ENCODE measurements around the gene DLG2.
"Not testable (repeated sequence)": the region's sequence is repeated elsewhere in the genome, so short reads cannot be mapped to it uniquely, and the experiment has no call there.

Gene DLG2

DNA sequence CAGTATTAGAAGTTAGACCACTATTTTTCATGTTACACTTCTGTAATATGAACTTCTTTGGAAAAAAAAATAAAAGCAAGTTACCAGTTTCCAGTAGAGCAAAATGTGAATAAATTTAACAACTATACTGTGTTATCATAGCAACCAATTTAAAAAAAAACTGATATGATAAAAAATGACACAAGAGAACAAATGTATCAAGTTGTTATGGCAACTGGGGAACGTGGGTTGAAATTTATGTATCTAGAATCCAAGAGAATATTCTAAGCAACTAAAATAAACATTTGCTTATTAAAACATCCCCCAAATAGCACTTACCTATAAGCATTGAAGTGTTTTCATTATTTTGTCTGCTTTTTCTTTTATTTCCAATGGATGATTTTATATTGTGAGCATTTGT lies 442.4 kb downstream of the DLG2 start:
- no peak for DNase-seq

DNA sequence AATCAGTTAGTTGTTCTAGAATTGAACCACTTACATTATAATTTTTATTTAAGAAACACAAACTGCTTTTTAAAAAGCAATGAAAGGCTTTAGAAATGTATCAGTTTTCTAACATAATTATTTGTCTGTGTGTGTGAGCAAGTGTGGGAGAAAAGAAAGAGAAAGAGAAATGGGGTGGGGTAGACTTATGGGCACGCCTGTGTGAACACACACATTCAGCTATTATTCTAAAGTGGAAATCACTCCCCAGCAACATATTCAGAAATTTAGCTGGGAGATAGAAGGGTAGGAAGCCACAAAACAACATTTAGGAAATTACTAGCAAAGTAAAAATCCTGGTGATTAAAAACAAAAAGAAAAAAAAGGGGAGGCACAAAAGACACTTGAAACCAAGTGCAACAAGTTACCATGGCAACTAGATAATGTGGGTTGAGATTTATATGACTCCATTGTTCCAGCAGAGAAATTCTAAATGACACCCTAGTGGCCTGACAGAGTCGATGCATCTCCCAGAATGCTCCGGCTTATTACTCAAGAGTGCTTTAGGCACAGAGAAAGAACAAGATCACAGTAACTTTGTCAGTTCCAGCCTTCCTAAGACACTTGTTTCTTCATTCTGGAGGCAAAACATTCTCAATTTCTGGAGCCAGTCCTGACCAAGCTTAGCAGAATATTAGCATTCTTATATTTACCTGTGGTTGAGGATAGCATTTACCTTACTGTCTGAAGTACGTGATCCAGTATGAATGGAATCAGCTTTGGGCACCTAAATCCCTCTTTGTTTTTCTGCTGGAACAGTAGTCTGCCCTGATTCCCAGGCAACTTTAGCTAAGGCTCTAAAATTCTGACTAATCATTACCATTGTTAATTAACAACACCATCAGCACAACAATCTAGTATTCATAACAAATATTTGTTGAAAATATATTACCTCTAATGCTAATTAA lies 444.4 kb downstream of the DLG2 start:
- no peak for DNase-seq

DNA sequence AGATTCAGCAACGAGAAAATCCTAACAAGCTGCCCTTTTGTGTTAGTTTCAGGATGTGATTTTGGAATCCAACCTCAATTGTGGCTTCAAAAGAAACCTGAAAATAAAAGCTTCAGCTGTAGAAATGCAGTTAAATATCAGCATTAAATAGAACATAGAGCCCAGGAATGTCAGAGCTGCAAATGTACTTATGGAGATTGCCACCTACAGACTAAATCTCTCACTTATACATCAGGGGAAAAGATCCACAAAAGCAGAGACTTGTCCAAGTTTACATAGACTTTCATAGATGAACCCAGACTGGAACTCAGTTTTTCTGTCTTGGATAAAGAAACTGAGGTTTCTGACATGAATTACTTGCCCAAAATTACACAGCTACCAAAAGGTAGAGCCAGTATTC lies 446.6 kb downstream of the DLG2 start:
- no peak for DNase-seq

DNA sequence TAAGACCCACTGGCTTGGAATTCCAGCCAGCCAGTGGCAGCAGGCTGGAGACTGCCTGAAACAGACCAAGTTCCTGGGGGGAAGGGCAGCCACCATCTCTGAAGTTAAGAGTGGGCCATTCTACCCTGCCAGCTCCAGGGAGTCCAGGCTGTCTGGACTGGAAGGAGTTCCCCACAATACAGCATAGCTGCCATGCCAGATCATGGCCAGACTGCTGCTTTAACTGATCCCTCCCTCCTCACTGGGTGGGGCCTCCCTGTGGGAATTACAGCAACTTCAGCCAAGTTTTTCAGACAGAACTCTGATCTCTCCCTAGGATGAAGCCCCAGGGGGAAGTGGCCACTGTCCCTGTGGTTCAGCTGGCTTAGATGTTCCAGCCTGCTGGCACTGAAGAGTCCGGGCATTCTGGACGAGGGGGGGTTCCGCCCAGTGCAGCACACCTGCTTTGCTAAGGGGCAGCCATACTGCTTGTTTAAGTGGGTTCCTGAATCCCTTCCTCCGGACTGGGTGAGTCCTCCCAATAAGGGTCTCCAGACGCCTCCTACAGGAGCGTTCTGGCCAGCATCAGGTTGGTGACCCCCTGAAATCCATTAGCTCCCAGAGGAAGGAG lies 455.4 kb downstream of the DLG2 start:
- DNase-seq: no peak

DNA sequence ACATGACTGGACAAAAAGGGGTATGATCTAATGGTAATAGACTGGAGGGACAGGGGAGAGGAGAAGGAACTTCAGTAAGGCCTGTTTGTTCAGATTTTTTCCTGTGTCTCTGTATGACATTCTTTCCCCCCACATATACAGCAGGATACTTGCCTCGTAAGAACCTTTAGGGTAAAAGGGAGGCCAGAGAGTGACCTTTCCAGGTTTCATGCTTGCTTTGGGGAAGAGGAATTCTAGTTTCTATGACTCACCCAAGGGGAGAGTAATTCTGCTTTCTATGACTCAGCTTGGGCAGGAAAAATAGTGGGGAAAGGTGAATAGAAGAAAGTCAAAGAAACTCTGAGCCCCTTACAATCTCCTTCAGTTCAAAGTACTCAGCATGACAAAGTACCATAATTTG lies 457.0 kb downstream of the DLG2 start:
- no peak for DNase-seq

DNA sequence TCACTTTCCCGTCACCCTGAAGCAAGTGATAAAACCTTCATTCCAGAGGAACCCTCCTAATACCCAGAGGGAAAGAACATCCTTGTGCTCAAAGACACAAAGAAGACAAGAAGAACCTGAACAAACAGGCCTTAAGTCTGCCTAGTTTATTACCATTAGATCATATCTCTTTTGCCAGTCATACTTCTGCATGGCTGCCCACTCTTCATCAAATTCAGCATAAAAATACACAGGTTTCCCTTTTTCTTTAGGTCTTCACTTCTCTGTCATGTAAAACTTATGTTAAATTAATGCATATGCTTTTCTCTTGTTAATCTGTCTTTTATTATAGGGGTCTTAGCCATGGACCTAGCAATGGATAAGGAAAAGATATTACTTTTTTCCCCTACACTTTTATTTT lies 459.7 kb downstream of the DLG2 start:
- no peak for DNase-seq

DNA sequence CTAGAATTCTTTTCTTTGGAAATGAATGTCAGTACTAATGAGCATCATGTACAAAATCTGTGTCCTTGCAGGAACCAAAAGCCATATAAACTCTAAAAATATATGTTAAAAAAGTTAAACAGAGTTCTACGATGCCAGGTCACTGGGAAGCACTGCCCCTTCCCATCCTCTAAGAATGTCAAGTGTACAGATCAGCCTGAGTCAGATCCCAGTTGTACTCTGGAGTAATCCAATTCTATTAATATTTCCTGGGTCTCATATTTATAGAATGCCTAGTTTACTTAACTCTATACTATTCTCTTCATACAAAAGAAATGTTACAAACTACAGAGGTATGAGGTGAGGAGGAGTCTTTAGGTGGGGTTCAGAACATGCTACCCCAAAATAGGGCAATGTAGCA lies 460.1 kb downstream of the DLG2 start:
- no peak for DNase-seq

DNA sequence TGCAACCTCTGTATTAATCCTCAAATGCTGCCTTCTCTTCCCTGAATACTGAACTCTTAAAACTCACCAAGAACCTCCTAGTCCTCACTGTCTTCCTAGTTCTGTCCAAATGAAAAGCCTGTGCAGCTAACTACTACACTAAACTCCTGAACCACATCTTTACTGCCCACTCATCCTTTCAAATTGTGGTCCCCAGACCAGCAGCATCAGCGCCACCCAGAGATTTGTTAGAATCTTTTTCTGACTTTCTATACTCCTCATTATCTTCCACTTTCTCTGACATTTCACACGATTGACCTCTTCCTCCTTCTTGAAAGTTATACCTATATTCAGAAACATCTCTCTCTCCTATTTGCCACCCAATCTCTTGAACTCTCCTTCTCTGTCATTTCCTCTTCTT lies 461.3 kb downstream of the DLG2 start:
- no peak for DNase-seq

DNA sequence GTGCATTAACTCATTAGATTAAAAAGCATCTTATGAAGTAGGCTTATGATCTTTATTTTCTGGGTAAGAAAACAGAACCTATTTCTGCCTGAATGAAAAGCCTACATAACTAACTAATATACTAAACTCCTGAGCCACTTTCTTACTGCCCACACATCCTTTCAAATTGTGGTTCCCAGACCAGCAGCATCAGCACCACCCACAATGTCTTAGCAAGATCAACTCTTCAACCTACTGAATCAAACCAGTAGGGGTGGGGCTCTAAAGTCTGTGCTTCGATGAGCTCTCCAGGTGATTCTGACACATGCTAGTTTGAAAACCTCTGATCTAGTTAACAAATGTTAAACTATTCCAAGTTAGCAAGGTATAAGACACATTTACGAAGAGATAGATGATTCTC lies 462.4 kb downstream of the DLG2 start:
- DNase-seq: no peak

DNA sequence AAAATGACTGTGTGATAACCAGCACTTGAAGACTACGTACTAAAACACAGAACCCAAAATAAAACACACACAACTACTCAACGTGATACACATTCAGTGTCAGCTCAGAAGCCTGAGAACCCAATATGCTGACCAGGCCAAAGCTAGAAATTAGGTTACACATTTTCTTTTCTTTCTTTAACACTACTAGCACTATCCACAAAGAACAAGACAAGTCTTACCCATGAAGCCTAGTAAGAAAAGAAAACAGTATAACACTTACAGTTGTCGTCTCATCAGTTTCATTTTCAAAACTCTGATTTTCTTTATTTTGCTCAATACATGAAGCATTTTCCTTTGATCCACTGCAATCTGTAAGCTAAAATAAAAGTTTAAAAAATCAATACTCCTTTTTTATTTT lies 472.9 kb downstream of the DLG2 start:
- DNase-seq: no peak

DNA sequence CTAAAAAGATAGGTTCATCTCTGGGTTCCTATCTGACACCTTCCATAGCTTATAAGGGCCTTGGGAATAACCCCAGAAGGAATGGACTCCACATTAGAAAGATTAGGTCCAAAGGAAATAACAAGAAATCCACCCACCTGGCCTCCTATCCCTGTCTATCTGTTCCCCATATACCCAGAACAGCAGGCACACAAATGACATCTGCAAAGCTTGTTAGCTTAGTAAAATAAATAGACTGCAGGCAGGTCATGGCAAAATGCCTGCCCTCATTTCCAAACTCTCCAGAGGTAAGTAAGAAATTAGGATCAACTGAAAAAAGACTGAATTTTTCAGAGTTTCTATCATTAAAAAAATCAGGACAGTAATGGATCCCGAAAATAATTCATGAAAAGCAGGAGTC lies 489.5 kb downstream of the DLG2 start:
- no peak for DNase-seq

DNA sequence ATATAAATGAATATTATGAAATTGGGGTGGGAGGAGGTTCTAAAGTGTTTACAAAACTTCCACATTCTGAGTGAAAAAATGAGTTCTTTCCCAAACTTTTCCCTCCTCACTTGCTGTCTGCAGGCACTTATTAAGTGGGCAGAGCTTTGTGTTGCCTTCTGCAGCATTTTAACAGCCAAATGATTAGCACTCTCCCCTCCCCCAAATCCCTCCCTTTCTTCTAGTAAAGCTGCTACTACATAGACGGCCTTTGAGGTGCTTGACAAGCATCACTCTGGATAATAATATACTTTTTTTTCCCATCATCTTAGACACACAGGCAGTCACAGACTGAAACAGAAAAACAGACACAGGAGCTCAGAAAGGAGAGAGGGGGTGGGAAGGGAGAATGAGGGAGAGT lies 493.5 kb downstream of the DLG2 start:
- DNase-seq: no peak

DNA sequence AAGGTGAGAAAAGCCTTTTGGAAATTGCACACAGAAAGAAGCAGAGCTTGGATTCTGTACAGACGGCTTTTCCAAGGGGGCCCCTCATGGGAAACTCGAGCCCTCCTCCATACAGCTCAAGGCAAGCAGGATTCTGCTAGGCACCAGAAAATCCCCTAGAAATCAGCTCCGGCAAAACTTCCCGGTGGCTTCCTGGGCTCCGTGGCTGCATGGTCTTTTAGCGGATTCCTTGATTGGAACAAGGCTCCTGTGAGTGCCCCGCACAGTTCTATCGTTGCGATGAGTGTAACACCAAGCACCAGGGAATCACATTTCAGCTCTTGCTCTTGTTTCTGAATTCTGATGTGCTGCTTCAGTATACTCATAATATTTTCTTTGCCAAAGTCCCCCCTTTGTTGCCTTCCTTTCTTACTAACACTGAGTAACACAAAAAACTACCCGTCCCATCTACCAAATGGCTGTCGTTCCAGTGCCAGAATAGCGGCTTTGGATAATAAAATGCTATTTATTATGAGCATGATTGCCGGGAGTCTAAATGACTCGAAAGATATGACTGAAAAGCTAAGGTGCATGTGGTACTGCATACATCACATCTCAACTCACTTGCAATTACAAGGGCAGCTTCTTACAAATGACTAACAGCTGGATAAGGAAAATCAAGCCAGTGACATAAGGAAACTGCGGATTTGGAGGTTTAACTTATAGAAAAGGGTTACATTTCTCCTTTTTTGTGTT lies 494.1 kb downstream of the DLG2 start:
- DNase-seq: no peak

DNA sequence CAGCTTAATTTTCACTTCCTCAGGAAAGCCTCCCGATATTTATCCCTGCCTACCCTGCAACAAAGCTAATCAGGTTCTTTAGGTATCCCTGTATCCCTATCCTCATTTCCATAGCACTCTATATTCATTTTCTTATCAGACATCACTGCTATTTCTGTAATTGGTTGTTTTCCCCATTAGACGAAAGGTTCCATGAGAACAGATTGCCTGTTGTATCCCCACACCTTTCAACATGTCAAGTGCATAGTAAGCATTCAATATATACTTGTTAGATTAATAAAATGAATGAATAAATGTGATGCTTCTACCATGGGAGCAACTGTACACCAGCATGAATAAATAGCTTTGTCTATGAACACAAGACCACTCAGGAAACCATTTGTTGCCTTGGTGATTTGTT lies 499.8 kb downstream of the DLG2 start:
- no peak for DNase-seq

DNA sequence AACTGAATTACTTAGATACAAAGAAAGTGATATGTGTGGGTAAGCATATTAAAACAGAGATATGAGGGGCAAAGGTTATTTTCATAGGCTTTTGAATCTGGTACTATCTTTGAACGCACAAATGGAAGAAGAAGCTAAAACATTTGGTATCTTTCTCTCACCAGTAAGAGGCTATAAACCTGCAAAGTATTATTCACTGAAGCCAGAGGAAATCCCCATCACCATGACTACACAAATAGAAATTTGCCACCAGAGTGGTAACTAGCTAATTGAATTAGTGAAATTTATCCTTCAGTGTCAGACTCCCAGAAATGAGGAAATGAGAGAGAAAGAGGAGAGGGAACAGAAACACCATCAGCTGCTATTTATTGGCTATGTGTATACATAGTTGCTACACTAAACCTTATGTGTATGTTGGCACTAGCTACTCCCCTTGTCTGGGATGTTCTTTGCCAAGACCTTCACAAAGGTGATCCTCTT lies 503.4 kb downstream of the DLG2 start:
- DNase-seq: no peak

DNA sequence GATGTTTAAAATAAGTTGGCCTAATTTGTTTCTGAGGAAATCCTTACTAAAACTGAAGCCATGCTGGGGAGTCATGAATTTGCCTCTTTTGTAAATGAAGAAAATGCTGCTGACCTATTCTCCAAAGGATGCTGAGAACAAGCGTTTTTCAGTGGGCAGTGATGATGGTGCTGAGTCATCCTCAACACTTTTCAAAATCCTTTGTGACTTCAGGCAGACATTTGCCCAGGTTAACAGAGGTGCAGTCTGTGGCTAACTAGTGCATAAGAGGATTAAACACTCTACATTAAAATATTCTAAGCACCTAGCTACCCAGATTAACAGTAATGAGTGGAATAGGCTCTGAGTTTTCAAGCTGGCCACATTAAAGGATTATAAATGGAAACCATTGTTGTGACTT lies 509.0 kb downstream of the DLG2 start:
- no peak for DNase-seq

DNA sequence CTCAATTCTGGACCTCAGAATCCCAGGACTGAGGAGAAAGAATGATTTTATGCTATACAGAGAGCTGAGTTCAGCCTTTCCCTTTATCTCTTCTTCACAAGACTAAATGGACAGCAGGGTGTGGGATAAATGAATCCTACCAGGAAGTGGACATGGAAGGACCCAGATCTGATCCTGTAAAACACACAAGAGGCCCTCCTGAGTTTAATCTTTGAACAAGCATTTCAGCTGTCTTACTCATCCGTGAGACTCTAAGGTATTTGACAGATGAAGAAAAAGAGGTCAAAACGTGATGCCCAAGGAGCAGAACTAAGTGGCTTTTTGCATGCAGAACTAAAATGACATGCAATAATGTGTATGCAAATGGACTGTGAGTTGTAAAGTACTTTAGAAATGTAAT lies 511.3 kb downstream of the DLG2 start:
- no peak for DNase-seq

DNA sequence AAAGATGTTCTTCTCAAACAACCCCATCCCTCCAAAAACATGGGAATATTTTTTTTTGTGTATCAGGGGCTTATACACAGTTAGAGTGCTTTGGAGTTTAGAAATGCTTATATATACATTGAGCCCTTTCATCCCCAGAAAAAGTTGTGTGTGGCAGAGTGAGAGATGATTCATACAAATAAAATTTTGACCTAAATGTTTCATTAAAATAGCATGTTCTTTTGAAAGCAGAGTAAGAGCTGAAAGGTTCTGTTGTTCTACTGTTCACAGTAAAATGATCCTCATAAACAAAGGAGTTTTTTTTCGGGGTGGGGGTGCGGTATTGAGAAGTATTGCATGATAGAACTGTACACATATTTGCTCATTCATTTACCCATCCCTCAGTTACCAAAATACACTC lies 512.4 kb downstream of the DLG2 start:
- no peak for DNase-seq

DNA sequence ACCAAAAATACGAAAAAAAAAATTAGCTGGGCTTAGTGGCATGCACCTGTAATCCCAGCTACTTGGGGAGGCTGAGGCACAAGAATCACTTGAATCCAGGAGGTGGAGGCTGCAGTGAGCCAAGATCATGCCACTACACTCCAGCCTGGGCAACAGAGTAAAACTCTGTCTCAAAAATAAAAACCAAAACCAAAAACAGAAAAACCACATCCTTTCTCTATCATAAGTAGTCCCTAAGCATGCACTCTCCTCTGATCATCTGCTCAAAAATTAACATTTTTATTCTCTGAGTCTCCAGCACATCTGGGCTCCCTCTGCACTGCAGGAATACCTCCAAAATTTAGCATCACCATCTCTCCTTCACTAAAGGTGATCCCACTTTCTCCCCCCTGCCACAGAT lies 516.9 kb downstream of the DLG2 start:
- not testable (repeated sequence) for DNase-seq

DNA sequence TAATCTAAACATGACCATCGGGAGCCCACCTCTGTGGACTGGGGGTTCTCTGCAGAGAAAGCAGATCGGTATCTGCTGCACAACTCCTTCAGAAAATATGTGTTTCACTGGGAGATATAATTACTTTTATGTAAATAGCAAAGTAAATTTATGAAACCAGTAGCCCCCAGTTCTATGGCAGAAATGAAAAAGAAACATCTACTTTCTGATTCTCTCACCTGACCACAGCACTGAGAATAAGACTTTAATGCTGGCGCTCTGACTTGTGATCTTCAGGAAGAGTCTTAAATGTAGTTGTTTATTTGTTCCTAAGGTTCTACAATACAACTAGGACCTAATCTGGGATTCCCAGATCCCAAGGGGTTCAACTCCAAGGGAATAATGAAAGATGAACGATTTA lies 518.0 kb downstream of the DLG2 start:
- no peak for DNase-seq

DNA sequence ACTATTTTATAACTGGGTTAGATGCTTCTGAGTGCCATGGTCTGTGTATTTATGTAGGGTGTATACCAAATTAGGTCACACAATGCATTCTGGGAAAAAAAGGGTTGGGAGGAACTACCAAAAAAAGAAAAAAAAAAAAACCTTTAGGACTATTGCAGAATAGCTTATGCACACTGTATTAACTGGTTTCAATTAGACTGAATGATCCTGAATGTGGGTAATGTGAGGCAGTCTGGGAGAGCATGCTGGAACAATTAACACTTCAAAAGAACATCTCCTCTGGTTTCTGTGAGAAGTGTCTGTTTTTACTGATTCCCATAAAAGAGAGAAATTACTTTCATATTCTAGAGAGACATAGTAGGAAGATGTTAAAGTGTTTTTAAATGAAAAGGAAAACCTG lies 521.3 kb downstream of the DLG2 start:
- no peak for DNase-seq

DNA sequence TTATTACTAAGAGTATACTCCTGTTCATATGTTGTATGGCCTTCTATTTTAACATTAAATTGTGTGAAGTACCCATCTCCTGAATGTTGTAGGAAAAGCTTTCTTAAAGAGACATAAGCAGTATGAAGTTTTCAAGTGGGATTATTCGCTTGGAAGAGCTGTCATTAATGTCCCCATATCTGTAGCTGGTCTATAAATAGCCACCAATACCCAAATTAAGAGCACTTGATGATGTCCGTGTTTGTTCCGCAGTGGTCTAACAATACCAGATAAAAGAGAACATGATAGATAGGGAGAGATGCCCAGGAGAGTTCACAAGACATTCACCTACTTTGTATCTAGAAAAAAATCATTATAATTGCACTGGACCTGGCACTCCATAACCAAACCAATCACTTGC lies 527.6 kb downstream of the DLG2 start:
- DNase-seq: no peak

DNA sequence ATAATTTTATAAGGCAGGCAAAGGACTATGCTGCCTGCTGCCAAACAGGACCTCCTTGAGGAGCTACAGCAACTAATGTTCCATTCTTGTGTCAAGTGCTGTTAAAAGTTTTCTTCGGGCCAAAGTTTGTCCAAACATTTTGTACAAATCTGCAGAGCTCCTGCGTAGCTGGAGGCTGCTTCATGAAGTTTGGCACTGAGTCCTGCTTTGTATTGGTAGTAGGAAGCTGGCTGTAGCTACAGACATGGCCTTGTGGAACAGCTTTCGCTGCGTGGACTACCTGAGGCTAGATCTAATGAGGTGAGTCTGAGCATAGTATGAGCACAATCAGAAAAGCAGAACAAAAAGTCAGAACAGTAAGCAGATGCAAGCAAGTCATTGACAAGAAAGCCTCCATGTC lies 528.1 kb downstream of the DLG2 start:
- no peak for DNase-seq

DNA sequence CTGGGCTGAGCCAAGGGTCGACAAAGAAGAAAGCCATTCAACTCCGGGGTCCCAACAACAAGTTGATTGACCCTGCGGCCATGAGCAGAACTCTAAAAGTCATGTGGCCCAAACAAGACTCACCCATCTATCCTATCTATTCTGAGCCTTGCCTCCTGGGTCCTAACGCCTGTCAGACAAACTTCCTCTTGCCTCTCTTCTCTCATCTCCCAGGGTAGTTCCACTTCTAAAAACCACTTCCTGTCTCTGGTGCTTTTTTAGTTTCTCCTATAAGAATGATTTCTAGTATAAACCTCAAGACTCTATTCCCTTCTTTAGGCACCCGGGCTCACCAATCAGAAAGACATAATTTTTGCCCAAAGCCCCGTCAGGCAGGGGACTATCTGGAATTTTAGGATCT lies 530.2 kb downstream of the DLG2 start:
- no peak for DNase-seq

All from NK-92 treated with Interleukin-12 subunit alpha and Interleukin-12 subunit beta, amount 100 ng/mL, for 24 hours (cell line).